ENCODE results near the gene ANKS1A.

DNA sequence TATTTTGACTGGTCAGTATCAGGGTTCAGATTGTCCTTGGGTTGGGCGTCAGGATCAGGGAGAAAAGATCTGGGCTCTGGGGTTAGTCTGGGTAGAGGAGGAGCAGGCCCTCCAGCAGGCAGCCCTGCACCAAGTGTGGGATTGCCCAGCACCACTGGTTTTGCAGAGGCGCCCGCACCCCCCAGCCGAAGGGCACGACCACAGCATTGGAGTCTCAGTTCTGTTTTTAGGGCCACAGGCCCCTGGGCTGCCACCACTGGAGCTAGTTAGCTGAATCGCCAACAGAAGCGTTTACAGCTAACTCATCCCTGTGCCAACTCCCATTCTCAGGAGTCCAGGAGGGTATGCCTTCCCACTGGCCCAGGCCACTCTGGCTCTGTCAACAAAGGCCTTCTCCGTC, 167.9 kb downstream of the ANKS1A start:
- TF ChIP-seq, protein P1, sequence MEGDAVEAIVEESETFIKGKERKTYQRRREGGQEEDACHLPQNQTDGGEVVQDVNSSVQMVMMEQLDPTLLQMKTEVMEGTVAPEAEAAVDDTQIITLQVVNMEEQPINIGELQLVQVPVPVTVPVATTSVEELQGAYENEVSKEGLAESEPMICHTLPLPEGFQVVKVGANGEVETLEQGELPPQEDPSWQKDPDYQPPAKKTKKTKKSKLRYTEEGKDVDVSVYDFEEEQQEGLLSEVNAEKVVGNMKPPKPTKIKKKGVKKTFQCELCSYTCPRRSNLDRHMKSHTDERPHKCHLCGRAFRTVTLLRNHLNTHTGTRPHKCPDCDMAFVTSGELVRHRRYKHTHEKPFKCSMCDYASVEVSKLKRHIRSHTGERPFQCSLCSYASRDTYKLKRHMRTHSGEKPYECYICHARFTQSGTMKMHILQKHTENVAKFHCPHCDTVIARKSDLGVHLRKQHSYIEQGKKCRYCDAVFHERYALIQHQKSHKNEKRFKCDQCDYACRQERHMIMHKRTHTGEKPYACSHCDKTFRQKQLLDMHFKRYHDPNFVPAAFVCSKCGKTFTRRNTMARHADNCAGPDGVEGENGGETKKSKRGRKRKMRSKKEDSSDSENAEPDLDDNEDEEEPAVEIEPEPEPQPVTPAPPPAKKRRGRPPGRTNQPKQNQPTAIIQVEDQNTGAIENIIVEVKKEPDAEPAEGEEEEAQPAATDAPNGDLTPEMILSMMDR (tag by site-specific recombination; IDR thresholded peaks at IDR 0.05): no peak
- TF ChIP-seq TSHZ1 (tag by site-specific recombination; IDR thresholded peaks at IDR 0.05; ENCODE audit: borderline replicate concordance): no peak
- no peak for TF ChIP-seq ZNF596 (tag by site-specific recombination; IDR thresholded peaks at IDR 0.05)
- no peak for TF ChIP-seq ZNF24 (tag by site-specific recombination; IDR thresholded peaks at IDR 0.05)
- no peak for TF ChIP-seq ZNF501 (tag by site-specific recombination; IDR thresholded peaks at IDR 0.05)
- TF ChIP-seq PRDM4 (tag by site-specific recombination; IDR thresholded peaks at IDR 0.05): no peak
- no peak for TF ChIP-seq BCL11A (tag by site-specific recombination; IDR thresholded peaks at IDR 0.05; ENCODE audit: low read depth)
- no peak for TF ChIP-seq KLF1 (tag by site-specific recombination; IDR thresholded peaks at IDR 0.05)
- TF ChIP-seq ZSCAN30 (tag by site-specific recombination; IDR thresholded peaks at IDR 0.05): no peak
- TF ChIP-seq BCL11B (tag by site-specific recombination; IDR thresholded peaks at IDR 0.05; ENCODE audit: low read depth): no peak
- TF ChIP-seq ZNF677 (tag by site-specific recombination; IDR thresholded peaks at IDR 0.05): no peak

Measured in HEK293 (cell line).